Measurements from ENCODE around the gene ATXN7.

The ATXN7 gene

GRCh38 chr3:64019271-64019670 lies 155.6 kb downstream of the ATXN7 start:
- no peak for TF ChIP-seq CTCF (IDR thresholded peaks at IDR 0.05)
- peaks cover 56% of the 10 kb centered on the region for H3K36me3 Mint-ChIP-seq (ENCODE audit: low read depth)
- H3K4me1 Mint-ChIP-seq: peaks cover 23% of the 10 kb centered on the region
- H3K9me3 Mint-ChIP-seq: no peaks in the 10 kb centered on the region
- no peaks in the 10 kb centered on the region for H3K27me3 Mint-ChIP-seq (ENCODE audit: low read depth, poor library complexity)
- H3K4me3 Mint-ChIP-seq: no peak overlapping the region
- no peak for DNase-seq
- H3K27ac Mint-ChIP-seq: no peak overlapping the region

GRCh38 chr3:64019879-64020278 lies 156.2 kb downstream of the ATXN7 start:
- H3K36me3 Mint-ChIP-seq (ENCODE audit: low read depth): peaks cover 50% of the 10 kb centered on the region

GRCh38 chr3:64021922-64022321 lies 158.3 kb downstream of the ATXN7 start:
- H3K4me1 Mint-ChIP-seq: peaks cover 24% of the 10 kb centered on the region
- H3K27ac Mint-ChIP-seq: no peak overlapping the region
- no peak for TF ChIP-seq CTCF (IDR thresholded peaks at IDR 0.05)
- H3K27me3 Mint-ChIP-seq (ENCODE audit: low read depth, poor library complexity): no peaks in the 10 kb centered on the region
- no peak for DNase-seq
- no peaks in the 10 kb centered on the region for H3K9me3 Mint-ChIP-seq
- peak overlapping the region; percentile 93 for H3K4me3 Mint-ChIP-seq
- H3K36me3 Mint-ChIP-seq (ENCODE audit: low read depth): peaks cover 35% of the 10 kb centered on the region

More at GRCh38 chr3:64019879-64020278, 156.2 kb downstream of the ATXN7 start:
- Mint-ChIP-seq H3K4me1 (peaks cover 23% of the 10 kb centered on the region), H3K4me3 (no peak overlapping the region), H3K9me3 (no peaks in the 10 kb centered on the region), H3K27me3 (ENCODE audit: low read depth, poor library complexity) (no peaks in the 10 kb centered on the region), H3K27ac (no peak overlapping the region)
- DNase-seq: no peak
- TF ChIP-seq CTCF (IDR thresholded peaks at IDR 0.05): no peak

GRCh38 chr3:64022451-64023186 lies 159.0 kb downstream of the ATXN7 start:
- Mint-ChIP-seq H3K4me3 (peak overlapping the region; percentile 93), H3K9me3 (no peaks in the 10 kb centered on the region), H3K36me3 (ENCODE audit: low read depth) (peaks cover 28% of the 10 kb centered on the region), H3K27ac (peak overlapping the region; percentile 84), H3K4me1 (peaks cover 30% of the 10 kb centered on the region), H3K27me3 (ENCODE audit: low read depth, poor library complexity) (no peaks in the 10 kb centered on the region)
- TF ChIP-seq CTCF (IDR thresholded peaks at IDR 0.05): no peak
- no peak for DNase-seq

GRCh38 chr3:64023187-64023860 lies 159.7 kb downstream of the ATXN7 start, which contains the start of gene PSMD6:
Gene PSMD6, minus strand, starts transcription at chr3:64023494. Its CDS starts 75 bp downstream, at chr3:64023419.
- peak; percentile 95 for DNase-seq
- Mint-ChIP-seq H3K27ac (peak within 1 kb of the TSS; percentile 84), H3K9me3 (no peaks in the 10 kb centered on the region), H3K27me3 (ENCODE audit: low read depth, poor library complexity) (no peaks in the 10 kb centered on the region), H3K36me3 (ENCODE audit: low read depth) (peaks cover 21% of the 10 kb centered on the region), H3K4me1 (peaks cover 38% of the 10 kb centered on the region), H3K4me3 (peak within 1 kb of the TSS; percentile 93)
- TF ChIP-seq CTCF (IDR thresholded peaks at IDR 0.05): peak; percentile 100

Measured in nephron progenitor cell (in vitro differentiated cells).